Natural killer cell (primary cell): ENCODE results near the gene CARF. TPM values are rescaled to one million over a fixed set of nuclear protein-coding genes. Genes with fewer than 3 reads are reported as not detected.

ENCODE experiments used
- ATAC-seq, 3 donors: fragments of 150-1000 bp in 2 of 3; fragments of 200-7000 bp in 1 of 3; cut with Tn5 transposase; 1 replicate in 1 of 3; 2 replicates in 2 of 3; pipeline ENCODE4 v1.10.0; 2021; ENCODE audit warnings: mild to moderate bottlenecking in 2 of 3, moderate library complexity in 2 of 3
- DNase-seq, 2 donors: peaks; one replicate each; pipeline versions ENCODE4 v3.0.0 to v3.0.0-alpha.2; 2013 to 2021; ENCODE audit warnings: mixed read lengths in 1 of 2
- H3K27ac ChIP-seq: one replicate; pipeline ENCODE4 v1.5.1; 2013; ENCODE audit warnings: mild to moderate bottlenecking, low read length
- H3K27me3 ChIP-seq: one replicate; pipeline ENCODE4 v1.6.1; 2013; ENCODE audit warnings: low read length; ENCODE audit not compliant: control insufficient read depth, insufficient read depth
- H3K36me3 ChIP-seq: one replicate; pipeline ENCODE4 v1.6.1; 2013; ENCODE audit warnings: low read length; ENCODE audit not compliant: control insufficient read depth, insufficient read depth
- H3K4me1 ChIP-seq: one replicate; pipeline ENCODE4 v1.6.1; 2013; ENCODE audit warnings: low read length; ENCODE audit not compliant: control insufficient read depth, insufficient read depth
- H3K4me3 ChIP-seq: one replicate; pipeline ENCODE4 v1.5.1; 2013; ENCODE audit warnings: low read length
- H3K9me3 ChIP-seq: one replicate; pipeline ENCODE4 v1.6.1; 2013; ENCODE audit warnings: low read length; ENCODE audit not compliant: control insufficient read depth, insufficient read depth
- H3K27ac Mint-ChIP-seq, 2 donors: one replicate each; pipeline ENCODE4 v1.8.0; 2022; ENCODE audit warnings: mild to moderate bottlenecking in 2 of 2, mixed read lengths in 2 of 2, moderate library complexity in 1 of 2
- H3K27me3 Mint-ChIP-seq, 2 donors: one replicate each; pipeline ENCODE4 v1.8.0; 2022; ENCODE audit warnings: low read depth in 2 of 2, mixed read lengths in 2 of 2
- H3K36me3 Mint-ChIP-seq: one replicate; pipeline ENCODE4 v1.8.0; 2022; ENCODE audit warnings: mixed read lengths
- H3K4me1 Mint-ChIP-seq, 2 donors: one replicate each; pipeline ENCODE4 v1.8.0; 2022; ENCODE audit warnings: mixed read lengths in 2 of 2
- H3K4me3 Mint-ChIP-seq: one replicate; pipeline ENCODE4 v1.8.0; 2022; ENCODE audit warnings: mild to moderate bottlenecking, moderate library complexity, mixed read lengths
- H3K9me3 Mint-ChIP-seq, 2 donors: one replicate each; pipeline ENCODE4 v1.8.0; 2022; ENCODE audit warnings: mixed read lengths in 2 of 2
- WGBS: methylation state at CpG from one replicate; pipeline ENCODE4 v1.1.7; 2013; ENCODE audit warnings: missing lambda C conversion rate; ENCODE audit not compliant: insufficient coverage; 5-methylcytosine and 5-hydroxymethylcytosine counted together
- intact Hi-C: fragments of 100-400 bp; cut with micrococcal nuclease; formaldehyde crosslinking; loops from one replicate; pipeline ENCODE4 v1.14.2; 2022
- total RNA-seq, 4 donors: library from RNA; stranded (reverse); fragments of 120-200 nt in 1 of 4; gene quantifications; one replicate each; pipeline versions ENCODE4 v1.2.3 to v1.2.4, GENCODE V29; 2013 to 2022
- TF ChIP-seq, protein P1 (sequence below): fragments of 200-600 bp; IDR thresholded peaks from one replicate; pipeline ENCODE4 v1.8.0; 2022; ENCODE audit warnings: antibody characterized with exemption

The CARF gene
- total RNA-seq, 3 donors from 2014 or later (not counting 1 experiment from before 2014, with no cell fraction given), result 15.7 to 18.8 (median 16.0) TPM

DNA sequence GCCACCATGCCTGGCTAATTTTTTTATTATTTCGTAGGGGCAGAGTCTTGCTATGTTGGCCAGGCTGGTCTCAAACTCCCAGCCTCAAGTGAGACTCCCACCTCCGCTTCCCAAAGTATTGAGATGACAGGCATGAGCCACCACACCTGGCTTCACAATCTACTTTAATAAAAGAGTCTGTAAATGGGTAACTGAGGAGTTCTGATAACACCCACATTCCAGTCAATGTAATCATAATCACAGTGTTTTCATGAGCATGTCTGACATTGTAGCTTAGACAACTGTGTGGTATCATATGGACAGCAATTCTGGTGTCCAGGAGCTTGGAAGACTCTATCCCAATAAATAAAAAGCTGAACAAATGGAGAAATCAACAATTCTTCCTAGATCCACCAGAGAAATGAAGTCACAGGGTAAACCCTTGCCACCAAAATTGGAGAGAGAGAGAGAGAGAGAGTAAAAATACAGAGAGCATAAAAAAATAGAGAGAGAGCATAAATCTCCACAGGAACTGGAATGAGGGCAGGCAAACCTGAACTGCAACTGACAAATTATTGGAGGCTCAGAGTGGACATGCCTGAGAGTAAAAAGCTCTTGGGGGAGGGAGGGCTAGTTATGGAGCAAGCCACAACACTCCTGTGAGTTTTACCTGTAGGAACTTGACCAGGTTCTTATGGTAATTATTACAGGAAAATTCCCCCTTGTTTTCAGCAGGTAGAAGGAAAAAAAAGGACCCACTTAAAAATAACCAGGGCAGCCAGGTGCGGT, 90.2 kb downstream of the CARF start:
- Mint-ChIP-seq H3K27ac (no peak overlapping the region), H3K36me3 (no peaks in the 10 kb centered on the region), H3K27me3 (peaks cover 17 to 22% of the 10 kb centered on the region in 2 donors), H3K4me1 (no peaks in the 10 kb centered on the region), H3K4me3 (no peak overlapping the region), H3K9me3 (no peaks in the 10 kb centered on the region)
- Histone ChIP-seq H3K27ac (no peak overlapping the region), H3K27me3 (peaks cover 2% of the 10 kb centered on the region), H3K4me3 (no peak overlapping the region), H3K4me1 (no peaks in the 10 kb centered on the region), H3K36me3 (no peaks in the 10 kb centered on the region), H3K9me3 (no peaks in the 10 kb centered on the region)
- DNase-seq (no peak), ATAC-seq (no peak)
- TF ChIP-seq, protein P1, sequence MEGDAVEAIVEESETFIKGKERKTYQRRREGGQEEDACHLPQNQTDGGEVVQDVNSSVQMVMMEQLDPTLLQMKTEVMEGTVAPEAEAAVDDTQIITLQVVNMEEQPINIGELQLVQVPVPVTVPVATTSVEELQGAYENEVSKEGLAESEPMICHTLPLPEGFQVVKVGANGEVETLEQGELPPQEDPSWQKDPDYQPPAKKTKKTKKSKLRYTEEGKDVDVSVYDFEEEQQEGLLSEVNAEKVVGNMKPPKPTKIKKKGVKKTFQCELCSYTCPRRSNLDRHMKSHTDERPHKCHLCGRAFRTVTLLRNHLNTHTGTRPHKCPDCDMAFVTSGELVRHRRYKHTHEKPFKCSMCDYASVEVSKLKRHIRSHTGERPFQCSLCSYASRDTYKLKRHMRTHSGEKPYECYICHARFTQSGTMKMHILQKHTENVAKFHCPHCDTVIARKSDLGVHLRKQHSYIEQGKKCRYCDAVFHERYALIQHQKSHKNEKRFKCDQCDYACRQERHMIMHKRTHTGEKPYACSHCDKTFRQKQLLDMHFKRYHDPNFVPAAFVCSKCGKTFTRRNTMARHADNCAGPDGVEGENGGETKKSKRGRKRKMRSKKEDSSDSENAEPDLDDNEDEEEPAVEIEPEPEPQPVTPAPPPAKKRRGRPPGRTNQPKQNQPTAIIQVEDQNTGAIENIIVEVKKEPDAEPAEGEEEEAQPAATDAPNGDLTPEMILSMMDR, result no peak
- WGBS, result 94% methylated on average over 3 of the region's 3 CpGs
- intact Hi-C loops, result no loop called here

DNA sequence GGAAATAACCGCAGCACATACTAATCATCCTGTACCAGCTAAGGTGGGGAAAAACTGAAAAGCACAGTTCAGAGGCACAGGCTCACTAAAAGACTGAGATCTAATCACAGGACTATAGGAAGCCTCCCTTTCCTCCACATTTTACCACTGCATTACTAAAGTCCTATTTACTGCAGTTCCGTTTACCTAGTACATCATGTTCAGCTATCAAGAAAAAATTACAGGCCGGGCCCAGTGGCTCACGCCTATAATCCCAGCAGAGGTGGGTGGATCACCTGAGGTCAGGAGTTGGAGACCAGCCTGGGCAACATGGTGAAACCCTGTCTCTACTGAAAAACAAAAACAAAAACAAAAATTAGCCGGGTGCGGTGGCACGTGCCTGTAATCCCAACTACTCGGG, 91.6 kb downstream of the CARF start:
- H3K9me3 Mint-ChIP-seq, result no peaks in the 10 kb centered on the region
- Histone ChIP-seq H3K27me3 (peaks cover 2% of the 10 kb centered on the region), H3K4me3 (no peak overlapping the region), H3K36me3 (no peaks in the 10 kb centered on the region), H3K9me3 (no peaks in the 10 kb centered on the region), H3K4me1 (no peaks in the 10 kb centered on the region), H3K27ac (no peak overlapping the region)
- DNase-seq, result no peak
- no peaks in the 10 kb centered on the region for H3K4me1 Mint-ChIP-seq
- no peaks in the 10 kb centered on the region for H3K36me3 Mint-ChIP-seq
- H3K27me3 Mint-ChIP-seq, result peaks cover 19 to 22% of the 10 kb centered on the region in 2 donors
- WGBS, result 94% methylated on average over 7 of the region's 8 CpGs
- no peak for ATAC-seq
- TF ChIP-seq, protein P1, result no peak
- no peak overlapping the region for H3K4me3 Mint-ChIP-seq
- H3K27ac Mint-ChIP-seq, result no peak overlapping the region
- intact Hi-C loops, result no loop called here

DNA sequence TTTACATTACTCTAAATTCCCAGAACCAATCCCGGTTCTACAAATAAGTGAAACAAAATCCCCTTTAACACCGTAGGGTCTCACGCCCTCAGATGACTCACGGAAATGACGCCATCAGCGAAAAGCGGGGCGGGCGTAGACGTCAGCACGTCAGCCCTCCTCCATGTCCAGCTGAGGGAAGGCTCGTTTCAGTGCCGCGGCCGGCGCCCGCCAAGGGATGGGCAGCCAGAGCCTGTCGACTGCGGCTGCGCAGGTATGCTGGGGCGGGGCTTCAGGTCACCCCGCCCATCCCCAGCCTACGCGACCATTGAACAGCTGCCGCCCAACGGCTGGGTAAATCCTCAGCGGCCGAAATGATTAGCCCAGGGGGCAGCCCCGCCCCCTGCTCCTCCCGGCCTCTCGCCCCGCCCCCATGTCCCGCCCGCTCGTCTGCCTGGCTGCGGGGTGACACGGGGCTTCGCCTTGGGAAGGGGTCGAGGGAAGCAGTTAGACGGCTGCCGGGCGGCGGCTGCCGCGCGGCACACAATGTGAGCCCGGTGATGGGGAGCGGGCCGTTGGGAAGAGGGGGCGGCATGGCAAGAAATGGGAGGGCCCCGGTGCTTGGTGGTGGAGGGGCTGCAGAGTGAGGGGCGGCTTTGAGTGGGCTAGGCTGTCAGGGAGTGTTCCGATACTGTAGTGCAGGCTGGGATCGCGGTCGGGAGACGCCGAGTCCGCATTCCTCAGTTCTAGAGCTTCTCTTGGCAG, 102.6 kb downstream of the CARF start, which contains the start of gene NBEAL1:
NBEAL1 (plus strand) TSS at position 420 of the 744 bp plus-strand sequence. CDS start 1,510 bp downstream, outside the sequence.
- Histone ChIP-seq H3K9me3 (no peaks in the 10 kb centered on the region), H3K4me1 (peaks cover 13% of the 10 kb centered on the region), H3K27me3 (peaks cover 2% of the 10 kb centered on the region), H3K36me3 (no peaks in the 10 kb centered on the region), H3K4me3 (peak within 1 kb of the TSS; percentile 84), H3K27ac (peak within 1 kb of the TSS; percentile 90)
- TF ChIP-seq, protein P1, result no peak
- H3K9me3 Mint-ChIP-seq, result no peaks in the 10 kb centered on the region
- peaks cover 0 to 13% of the 10 kb centered on the region in 2 donors for H3K27me3 Mint-ChIP-seq
- peak within 1 kb of the TSS; percentile 98 for H3K4me3 Mint-ChIP-seq
- H3K36me3 Mint-ChIP-seq, result no peaks in the 10 kb centered on the region
- peak; percentile 91 to 96 (median 92) for ATAC-seq
- peaks cover 29 to 35% of the 10 kb centered on the region in 2 donors for H3K4me1 Mint-ChIP-seq
- intact Hi-C loops, result loop anchor here (1.0 to 2.0 kb wide), 4 partner anchors 103 to 378 kb away; partner anchors contain the start of genes ICA1L and WDR12
- DNase-seq, result peak; percentile 98 to 99
- under 1% methylated on average over 59 of the region's 59 CpGs for WGBS
- H3K27ac Mint-ChIP-seq, result peak within 1 kb of the TSS; percentile 97 to 99
